NK-92 treated with Interleukin-12 subunit alpha and Interleukin-12 subunit beta, amount 100 ng/mL, for 24 hours (cell line): ENCODE data around the gene ACY1.

ENCODE experiments used
- DNase-seq: peaks from one replicate; lab custom pipeline; 2025; lab: John Stamatoyannopoulos, UW

ACY1 gene

DNA sequence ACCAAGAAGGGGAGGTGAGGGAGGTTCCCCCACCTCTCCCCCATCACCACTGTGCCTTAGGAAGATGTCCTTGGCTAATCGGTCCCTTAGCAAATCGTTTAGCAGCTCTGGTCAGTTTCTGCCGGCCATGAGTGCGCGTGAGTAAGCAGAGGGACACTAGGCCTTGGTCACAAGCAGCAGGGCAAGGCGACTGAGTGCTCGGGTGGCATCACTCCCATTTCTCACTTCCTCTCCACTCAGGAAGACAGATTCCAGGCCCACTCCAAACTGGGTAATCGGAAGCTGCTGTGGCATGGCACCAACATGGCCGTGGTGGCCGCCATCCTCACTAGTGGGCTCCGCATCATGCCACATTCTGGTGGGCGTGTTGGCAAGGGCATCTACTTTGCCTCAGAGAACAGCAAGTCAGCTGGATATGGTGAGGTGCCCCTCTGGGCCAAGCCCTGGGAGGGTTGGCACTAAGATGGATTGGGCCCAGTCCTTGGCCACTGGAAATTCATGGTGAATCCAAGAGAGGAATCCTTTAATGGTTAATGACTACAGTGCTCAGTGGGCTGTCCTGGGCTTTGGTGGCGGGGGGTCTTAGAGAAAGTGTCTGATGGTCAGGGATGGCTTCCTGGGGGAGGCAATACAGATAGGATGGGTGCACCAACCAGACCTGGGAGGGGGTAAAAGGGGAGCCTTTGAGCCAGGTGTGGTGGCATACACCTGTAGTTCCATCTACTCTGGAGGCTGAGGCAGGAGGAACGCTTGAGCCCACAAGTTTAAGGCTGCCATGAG lies 37.2 kb upstream of the ACY1 start:
- no peak for DNase-seq

GRCh38 chr3:51946796-51947195 lies 36.5 kb upstream of the ACY1 start:
- DNase-seq, result no peak

DNA sequence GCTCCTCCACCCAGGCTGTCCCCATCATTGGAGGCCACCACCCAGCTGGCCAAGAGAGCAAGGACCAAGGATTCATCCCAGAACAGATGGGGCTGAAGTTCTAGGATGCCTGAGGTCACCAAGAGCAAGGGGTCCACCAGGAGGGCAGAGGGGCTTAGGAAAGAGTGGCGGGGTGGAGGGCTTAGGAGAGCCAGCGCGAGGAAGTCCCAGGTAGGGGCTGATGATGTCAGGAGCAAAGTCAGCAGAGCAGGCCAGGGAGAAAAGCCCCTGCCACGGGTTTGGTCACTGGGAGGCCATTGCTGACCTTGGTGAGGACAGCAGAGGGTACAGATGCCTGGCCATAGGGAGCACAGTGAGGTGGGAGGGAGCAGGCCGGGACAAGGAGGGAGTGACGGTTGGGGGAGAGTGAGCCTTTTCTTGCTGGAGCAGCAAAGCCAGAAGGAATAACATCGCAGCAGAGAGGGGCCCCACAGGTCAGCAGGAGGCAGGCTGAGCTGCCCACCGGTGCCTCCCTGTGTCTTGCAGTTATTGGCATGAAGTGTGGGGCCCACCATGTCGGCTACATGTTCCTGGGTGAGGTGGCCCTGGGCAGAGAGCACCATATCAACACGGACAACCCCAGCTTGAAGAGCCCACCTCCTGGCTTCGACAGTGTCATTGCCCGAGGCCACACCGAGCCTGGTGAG lies 36.0 kb upstream of the ACY1 start:
- DNase-seq, result no peak

DNA sequence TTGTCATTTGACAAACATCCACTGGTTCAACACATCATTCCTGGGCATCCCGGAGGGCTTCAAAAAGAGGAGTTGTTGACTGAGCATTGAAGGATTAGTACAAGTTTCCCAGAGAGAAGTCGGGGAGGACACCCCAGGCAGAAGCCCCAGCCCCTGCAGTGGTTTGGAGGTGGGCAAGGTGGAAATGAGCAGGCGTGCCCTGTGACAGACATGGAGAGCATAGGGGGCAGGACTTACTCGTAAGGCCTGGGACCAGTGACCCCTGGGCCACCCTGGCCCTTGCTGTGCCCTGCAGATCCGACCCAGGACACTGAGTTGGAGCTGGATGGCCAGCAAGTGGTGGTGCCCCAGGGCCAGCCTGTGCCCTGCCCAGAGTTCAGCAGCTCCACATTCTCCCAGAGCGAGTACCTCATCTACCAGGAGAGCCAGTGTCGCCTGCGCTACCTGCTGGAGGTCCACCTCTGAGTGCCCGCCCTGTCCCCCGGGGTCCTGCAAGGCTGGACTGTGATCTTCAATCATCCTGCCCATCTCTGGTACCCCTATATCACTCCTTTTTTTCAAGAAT lies 35.2 kb upstream of the ACY1 start:
- DNase-seq, result no peak

- no peak for DNase-seq
These were observed 34.2 kb upstream of the ACY1 start for GRCh38 chr3:51949121-51949520.

DNA sequence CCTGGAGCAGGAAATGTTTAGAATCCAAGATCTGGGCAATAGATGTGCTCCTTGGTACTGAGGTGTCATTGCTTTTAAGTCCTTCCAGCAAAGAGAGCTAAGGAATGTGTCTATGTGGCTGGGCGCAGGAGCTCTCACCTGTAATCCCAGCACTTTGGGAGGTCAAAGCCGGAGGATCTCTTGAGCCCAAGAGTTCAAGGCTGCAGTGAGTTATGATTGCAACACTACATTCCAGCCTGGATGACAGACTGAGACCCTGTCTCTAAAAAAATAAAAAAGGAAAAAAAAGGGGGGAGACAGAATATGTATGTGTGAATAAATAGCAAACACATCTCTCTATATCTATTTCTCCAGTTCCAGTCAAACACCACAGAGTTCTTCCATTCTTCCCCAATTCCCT lies 32.4 kb upstream of the ACY1 start:
- no peak for DNase-seq

DNA sequence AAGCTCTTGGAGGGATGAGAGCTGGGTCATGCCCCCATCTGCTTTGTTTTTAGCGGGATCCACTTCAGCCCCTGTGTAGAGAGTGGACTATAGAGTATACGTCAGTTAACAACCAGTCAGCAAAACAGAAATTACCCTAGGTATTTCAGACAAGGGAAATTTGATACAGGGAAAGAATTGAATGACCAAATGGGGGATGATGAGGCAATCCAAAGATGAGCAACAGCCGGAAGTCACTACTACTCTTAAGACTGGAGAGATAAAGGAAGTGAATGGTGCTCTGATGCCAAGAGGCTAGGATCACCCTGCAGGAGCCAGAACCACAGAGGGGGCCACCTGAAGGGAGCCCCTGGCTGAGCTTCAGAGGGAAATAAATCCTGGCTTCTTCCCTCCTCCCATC lies 29.9 kb upstream of the ACY1 start:
- DNase-seq, result no peak

- no peak for DNase-seq
These were observed 29.2 kb upstream of the ACY1 start for GRCh38 chr3:51954105-51954504.

GRCh38 chr3:51954713-51955112 lies 28.6 kb upstream of the ACY1 start:
- DNase-seq, result no peak

DNA sequence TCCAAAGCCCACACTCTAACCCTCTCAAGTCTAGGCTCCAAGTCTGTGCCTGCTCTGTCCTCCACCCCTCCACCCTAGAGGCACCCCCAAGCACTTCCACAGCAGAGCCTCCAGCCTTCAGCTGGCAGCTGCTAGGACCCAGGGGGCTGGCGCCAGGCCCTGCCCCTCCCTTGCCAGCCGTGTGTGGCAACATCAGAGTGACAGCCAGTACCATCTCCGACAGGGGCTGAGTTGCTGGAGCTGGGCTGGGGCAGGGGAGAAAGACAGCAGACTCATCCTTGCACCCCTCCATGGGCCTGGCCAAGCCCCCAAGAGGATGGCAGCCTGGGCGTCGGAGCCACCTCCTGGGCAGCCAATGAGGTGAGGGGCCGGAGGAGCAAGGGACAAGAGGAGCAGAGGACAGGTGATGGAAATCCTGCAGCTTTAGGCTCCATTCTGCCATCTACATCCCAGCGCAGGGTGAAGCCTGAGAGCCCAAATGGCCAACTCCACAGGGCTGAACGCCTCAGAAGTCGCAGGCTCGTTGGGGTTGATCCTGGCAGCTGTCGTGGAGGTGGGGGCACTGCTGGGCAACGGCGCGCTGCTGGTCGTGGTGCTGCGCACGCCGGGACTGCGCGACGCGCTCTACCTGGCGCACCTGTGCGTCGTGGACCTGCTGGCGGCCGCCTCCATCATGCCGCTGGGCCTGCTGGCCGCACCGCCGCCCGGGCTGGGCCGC lies 28.0 kb upstream of the ACY1 start, which contains the start of gene GPR62:
TSS of gene GPR62 (plus strand) at position 207 of the 718 bp plus-strand sequence. CDS start at position 479, 272 bp downstream.
- no peak for DNase-seq

GRCh38 chr3:51955893-51956770 lies 27.2 kb upstream of the ACY1 start:
- no peak for DNase-seq

GRCh38 chr3:51957520-51958205 lies 25.7 kb upstream of the ACY1 start:
- no peak for DNase-seq

- DNase-seq, result no peak
These were observed 24.5 kb upstream of the ACY1 start for GRCh38 chr3:51958603-51959521.

DNA sequence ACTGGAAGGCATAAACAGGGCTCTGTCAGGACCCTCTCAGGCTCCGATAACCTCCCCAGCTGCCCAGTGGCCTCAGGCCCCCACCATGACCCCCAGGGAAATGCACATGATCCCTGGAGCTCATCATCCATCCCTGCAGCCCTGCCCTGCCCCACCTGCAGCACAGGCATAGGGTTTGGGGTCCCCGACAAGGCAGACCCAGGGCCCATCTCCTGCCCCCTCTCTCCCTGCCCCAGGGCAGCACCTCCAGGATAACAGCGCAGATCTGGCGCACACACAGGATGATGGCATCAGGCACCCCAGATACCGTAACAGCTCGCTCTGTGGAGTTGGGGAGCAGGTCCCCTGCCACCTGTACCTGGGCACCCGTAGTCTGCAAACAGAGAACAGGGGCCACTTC lies 23.7 kb upstream of the ACY1 start:
- DNase-seq, result no peak

DNA sequence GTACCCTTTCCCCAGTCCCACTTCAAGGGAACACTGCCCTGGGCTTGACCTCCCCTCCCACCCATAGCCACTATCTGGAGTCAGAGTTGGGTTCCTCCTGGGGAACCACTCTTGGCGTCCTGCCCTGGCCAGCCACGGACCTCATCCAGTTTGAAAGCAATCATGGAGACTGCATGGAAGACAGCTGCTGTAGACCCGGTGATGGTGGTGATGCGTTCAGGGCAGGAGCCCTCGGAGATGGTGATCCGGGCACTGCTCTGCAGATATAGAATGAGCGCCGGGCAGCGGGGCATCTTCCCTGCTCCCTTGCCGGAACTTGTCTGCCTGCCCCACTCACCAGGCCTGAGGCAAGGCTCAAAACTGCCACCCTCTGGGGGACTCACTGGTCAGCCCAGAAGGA lies 22.9 kb upstream of the ACY1 start:
- DNase-seq, result no peak

DNA sequence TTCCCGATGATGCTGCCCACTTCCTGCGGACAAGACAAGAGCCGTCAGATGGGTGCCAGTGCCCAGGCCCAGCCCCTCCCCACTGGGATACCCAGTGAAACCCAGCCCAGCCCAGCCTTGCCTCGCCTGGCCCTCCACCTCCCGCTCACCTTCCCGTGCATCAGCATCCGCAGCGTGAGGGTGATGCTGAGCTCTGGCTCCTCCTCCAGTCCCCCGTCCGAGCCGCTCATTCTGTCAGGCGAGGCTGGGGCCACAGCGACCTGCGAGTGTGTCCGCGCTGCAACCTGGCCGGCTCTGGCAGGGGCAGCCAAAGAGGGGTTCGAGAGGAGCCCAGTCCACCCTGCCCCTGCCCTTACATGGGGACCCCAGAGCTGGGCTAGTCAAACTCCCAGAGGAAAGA lies 22.3 kb upstream of the ACY1 start:
- no peak for DNase-seq

DNA sequence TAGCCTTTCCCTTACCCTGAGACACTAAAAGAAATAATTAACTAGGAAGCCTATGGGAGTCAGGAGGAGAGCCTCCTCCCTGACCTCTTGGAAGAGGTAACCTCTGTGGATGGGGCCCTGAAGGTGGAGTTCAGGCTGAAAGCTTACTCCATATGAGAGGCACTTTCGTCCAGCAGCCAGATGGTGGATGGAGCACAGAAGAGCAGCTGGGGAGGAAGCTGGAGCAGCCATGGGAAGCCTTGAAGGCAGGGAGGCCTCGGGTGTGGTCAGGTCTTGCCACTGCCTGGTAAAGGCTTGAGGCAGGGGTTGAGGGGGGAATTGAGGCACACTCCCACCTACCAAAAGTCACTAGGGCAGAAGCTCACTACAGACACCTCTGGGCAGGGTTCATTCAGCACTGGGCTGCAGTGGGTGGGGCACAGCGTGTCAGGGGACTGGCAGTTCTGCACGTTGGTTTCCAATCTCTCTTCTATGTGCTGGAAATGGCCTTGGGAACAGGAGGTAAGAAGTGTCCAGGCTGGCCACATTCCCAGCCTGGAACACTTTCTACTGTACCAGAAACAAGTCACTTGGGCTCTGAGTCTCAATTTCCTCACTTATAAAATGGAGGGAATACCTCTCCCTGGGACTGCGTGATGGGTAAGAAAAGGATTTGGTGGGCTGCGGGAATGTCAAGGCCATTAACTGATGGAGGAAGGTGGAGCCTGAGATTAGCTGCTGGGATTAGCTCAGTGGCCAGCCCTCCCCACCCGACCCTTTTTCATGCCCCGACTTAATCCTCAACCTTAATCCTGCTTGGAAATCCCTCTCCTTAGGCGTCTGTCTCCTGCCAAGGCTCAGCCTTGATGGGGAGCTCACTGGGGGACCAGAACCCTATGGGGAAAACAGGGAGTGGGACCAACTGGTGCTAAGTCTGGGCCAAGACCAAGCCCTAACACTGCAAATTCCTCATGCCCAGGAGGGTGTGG lies 21.4 kb upstream of the ACY1 start:
- no peak for DNase-seq

- DNase-seq, result no peak
These were observed 20.3 kb upstream of the ACY1 start for GRCh38 chr3:51962854-51963530.
